Lower leg skin (tissue), 3 donors: Measurements from ENCODE around the gene ABHD1.

Experiments used
- POLR2A ChIP-seq, 2 donors: fragments of 450-650 bp; IDR thresholded peaks; one replicate each; pipeline ENCODE4 v1.6.1; 2016 to 2017; ENCODE audit warnings: antibody characterized with exemption in 2 of 2, mild to moderate bottlenecking in 1 of 2, moderate library complexity in 1 of 2
- TF ChIP-seq, protein P1 (sequence below), 3 donors: fragments of 450-650 bp; IDR thresholded peaks; one replicate each; pipeline ENCODE4 v1.5.1; 2016; ENCODE audit warnings: antibody characterized with exemption in 3 of 3, mild to moderate bottlenecking in 3 of 3, moderate library complexity in 2 of 3

DNA sequence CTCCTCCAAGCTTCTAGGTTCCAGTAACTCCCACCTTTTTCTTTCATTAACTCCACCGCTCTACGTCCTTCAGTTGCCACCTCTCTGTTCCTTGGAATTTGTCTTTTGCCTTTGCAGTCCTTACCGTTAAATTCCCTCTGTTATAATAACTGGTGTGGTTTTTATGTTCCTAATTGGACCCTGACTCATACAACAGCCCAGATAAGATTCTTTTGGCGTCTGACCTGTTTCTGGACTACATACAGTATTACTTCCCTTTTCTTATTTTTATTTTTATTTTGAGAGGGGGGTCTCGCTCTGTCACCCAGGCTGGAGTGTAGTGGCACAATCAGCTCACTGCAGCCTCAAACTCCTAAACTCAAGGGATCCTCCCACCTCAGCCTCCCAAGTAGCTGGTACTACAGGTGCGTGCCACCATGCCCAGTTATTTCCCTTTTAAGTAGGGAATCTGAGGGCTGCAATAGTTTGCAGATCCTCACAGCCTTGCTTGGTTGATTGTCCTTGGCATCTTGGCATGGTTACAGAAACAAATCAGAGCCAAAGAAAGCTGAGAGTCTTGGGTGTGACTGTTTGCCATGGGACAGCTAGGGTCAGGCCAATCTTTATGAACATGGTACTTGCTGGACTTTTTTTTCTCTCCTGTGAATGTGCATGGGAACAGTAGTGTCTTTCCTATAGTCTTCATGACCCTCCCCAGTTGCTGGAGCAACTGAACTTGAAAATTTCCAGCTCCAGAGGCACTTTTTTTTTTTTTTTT is 47.1 kb downstream of the ABHD1 start:
- TF ChIP-seq, protein P1, sequence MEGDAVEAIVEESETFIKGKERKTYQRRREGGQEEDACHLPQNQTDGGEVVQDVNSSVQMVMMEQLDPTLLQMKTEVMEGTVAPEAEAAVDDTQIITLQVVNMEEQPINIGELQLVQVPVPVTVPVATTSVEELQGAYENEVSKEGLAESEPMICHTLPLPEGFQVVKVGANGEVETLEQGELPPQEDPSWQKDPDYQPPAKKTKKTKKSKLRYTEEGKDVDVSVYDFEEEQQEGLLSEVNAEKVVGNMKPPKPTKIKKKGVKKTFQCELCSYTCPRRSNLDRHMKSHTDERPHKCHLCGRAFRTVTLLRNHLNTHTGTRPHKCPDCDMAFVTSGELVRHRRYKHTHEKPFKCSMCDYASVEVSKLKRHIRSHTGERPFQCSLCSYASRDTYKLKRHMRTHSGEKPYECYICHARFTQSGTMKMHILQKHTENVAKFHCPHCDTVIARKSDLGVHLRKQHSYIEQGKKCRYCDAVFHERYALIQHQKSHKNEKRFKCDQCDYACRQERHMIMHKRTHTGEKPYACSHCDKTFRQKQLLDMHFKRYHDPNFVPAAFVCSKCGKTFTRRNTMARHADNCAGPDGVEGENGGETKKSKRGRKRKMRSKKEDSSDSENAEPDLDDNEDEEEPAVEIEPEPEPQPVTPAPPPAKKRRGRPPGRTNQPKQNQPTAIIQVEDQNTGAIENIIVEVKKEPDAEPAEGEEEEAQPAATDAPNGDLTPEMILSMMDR (IDR thresholded peaks at IDR 0.05): no peak
- no peak for TF ChIP-seq POLR2A (IDR thresholded peaks at IDR 0.05)
